NT2/D1 (cell line): ENCODE measurements around the gene ZNF277.

Experiments
- SUZ12 ChIP-seq: IDR thresholded peaks from 2 replicates; pipeline ENCODE4 v1.6.1; 2011; ENCODE audit not compliant: insufficient read length, insufficient read depth; ENCODE audit errors: extremely low read depth
- ZNF274 ChIP-seq: IDR thresholded peaks from 2 replicates; pipeline ENCODE4 v1.6.1; 2011; ENCODE audit warnings: mild to moderate bottlenecking, low read depth, low read length

GRCh38 chr7:112306903-112307302 is 100.4 kb downstream of the ZNF277 start:
- TF ChIP-seq SUZ12 (no peak), ZNF274 (no peak)
